Measurements from ENCODE around the gene MTARC1.

The MTARC1 gene

GRCh38 chr1:220786337-220787068, at the start of gene MTARC1:
MTARC1 (plus strand) TSS chr1:220786913; CDS start chr1:220786945, 32 bp downstream.
- FAIRE-seq = no peak

DNA sequence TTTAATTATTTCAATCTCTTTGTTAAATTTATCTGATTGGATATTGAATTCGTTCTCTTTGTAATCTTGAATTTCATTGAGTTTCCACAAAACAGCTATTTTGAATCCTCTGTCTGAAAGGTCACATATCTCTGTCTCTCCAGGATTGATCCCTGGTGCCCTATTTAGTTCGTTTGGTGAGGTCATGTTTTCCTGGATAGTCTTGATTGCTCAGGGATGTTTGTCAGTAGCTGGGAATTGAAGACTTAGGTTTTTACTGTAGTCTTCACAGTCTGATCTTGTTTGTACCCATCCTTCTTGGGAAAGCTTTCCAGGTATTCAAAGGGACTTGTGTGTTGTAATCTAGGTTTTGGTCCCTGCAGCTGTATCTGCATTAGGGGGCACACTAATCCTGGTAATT, 45.4 kb upstream of the MTARC1 start:
- FAIRE-seq = no peak

- FAIRE-seq = no peak
Observed at GRCh38 chr1:220741825-220742224, 44.9 kb upstream of the MTARC1 start.

DNA sequence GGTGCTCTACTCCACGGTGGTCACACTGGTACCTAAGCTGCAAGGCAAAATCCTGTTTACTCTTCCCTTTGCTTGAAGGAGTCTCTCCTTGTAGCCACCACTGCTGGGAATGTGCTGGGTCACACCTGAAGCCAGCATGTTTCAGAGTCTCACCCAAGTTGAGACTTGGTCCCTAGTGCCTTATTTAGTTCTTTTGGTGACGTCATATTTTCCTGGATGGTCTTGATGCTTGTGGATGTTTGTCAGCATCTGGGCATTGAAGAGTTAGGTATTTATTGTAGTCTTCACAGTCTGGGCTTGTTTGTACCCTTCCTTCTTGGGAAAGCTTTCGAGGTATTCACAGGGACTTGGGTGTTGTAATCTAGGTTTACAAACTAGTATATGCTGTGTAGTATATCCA, 44.2 kb upstream of the MTARC1 start:
- FAIRE-seq = no peak

- no peak for FAIRE-seq
Observed at GRCh38 chr1:220746851-220747250, 39.9 kb upstream of the MTARC1 start.

- no peak for FAIRE-seq
Observed at GRCh38 chr1:220747437-220748088, 39.1 kb upstream of the MTARC1 start.

DNA sequence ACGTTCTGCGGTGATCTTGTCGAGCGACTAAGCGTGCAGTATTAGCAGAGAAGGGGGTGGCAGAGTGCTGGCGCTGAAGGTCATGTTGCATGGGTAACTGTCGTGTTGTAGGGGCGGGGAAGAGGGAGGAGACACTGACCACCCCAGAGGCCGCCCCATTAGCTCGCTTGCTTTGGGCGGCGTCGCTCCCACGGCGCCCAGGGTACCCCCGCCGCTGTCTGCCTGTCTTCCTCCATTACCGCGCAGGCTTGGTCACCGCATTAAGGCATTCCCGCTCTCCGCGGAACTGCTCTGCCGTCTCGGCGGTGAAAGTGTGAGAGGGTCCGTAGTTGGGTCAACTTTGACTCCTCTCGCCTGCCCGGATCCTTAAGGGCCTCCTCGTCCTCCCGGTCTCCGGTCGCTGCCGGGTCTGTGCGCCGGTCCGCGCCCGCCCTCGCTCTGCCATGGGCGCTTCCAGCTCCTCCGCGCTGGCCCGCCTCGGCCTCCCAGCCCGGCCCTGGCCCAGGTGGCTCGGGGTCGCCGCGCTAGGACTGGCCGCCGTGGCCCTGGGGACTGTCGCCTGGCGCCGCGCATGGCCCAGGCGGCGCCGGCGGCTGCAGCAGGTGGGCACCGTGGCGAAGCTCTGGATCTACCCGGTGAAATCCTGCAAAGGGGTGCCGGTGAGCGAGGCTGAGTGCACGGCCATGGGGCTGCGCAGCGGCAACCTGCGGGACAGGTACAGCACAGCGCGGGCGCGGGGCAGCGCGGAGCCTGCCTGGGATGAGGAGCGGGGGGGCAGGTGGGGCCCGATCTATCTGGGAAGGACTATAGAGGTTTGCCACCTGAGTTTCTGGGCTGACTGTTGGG, 38.4 kb upstream of the MTARC1 start, which contains the start of gene MTARC2:
MTARC2 (plus strand) TSS at position 234 of the 846 bp plus-strand sequence; CDS start at position 444, 210 bp downstream.
- FAIRE-seq = no peak

GRCh38 chr1:220748936-220749335, 37.8 kb upstream of the MTARC1 start:
- FAIRE-seq = no peak

DNA sequence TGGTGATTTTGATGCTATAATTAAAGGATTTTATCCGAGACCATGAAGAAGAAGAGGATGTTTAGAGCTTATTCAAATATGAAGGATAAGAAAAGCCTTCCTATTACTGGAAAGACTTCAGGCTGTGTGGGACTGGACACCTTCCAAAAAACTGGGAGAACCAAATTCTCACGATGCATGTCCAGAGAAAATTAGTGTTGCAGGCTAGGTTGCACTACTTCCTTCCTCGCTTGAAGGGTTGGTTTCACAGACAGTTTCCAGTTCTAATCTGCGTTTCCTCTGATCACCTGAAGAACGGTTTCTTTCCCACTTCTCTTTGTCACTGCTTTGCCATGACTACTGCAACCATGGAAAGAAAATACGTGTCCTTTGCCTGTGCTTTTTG, 36.6 kb upstream of the MTARC1 start:
- FAIRE-seq = no peak

GRCh38 chr1:220751111-220751510, 35.6 kb upstream of the MTARC1 start:
- FAIRE-seq = no peak

DNA sequence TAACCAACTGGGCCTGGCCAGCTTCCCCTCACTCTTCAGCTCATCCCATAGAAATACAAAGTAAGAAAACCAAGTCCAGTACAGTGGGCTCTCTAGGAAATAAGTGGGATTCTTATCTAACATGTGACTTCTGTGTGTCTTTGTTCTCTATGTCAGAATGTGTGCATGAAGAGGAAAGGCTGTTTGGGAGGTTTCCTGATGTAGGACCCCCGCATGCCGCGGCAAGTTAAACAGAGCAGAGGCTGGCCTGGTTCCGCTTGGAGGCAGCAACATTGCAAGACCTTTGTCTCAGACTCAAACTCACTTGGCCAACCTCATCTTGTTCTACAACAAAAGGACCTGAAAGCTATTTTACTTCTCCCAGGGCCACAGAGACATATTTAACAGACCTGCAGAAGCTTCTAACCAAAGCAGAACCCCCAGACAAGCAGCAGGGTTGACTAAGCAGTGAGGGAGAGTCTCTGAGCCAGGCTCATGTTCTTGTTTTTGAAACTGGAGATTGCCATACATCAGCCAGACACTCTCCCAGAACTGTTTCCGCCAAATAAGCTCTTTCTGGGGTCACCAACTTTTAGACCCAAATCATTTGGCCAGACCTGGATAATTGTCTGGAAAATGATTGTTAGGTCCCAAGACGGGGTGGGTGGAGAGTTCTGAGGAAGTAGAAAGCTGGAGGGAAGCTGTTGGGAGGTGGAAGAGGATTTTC, 32.3 kb upstream of the MTARC1 start:
- no peak for FAIRE-seq

DNA sequence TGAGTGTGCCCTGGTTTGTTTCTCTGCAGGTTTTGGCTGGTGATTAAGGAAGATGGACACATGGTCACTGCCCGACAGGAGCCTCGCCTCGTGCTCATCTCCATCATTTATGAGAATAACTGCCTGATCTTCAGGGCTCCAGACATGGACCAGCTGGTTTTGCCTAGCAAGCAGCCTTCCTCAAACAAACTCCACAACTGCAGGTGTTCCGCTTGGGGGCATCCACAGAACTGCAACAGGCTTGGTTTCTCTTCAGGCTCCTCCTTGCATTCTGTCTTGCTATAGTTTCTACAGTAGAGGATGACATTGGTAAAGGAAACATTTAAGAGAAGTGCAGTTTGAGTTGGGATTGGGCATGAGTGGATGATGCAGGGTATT, 31.8 kb upstream of the MTARC1 start:
- FAIRE-seq = no peak

GRCh38 chr1:220755309-220755708, 31.4 kb upstream of the MTARC1 start:
- no peak for FAIRE-seq

DNA sequence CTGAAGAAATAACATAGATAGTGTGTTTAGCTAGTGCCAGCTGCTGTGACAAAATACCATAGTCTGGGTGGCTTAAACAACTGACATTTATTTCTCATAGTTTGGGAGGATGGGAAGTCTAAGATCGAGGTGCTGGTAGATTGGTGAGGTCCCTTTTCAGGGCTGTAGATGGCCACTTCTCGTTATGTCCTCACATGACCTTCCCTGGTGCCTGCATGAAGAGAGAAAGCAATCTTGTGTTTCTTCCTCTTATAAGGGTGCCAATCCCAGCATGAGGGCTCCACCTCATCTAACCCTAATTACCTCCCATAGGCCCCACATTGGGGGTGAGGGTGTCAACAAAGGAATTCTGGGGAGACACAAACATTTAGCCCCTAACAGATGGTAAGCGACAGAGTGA, 29.3 kb upstream of the MTARC1 start:
- no peak for FAIRE-seq

DNA sequence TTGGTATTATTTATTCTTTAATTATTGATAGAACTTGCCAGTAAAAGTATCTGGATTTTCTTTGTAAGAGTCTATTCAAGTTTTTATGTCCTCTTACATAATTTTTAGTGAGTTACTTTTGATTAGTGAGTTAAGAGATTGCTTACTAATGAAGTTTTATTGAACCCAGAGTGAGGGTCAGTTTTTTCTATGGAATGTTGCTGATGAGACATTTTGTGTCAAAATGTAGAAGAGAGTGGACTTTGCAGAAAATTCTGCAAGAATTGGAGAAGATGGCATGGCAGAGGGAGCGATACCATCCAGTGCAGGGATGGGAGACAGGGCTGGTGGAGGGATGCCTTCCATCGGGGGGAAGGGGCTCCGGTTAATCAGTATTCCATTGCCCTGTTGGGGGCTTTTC, 27.6 kb upstream of the MTARC1 start:
- no peak for FAIRE-seq

- no peak for FAIRE-seq
Observed at GRCh38 chr1:220761688-220762427, 24.9 kb upstream of the MTARC1 start.

- FAIRE-seq = no peak
Observed at GRCh38 chr1:220764757-220765156, 22.0 kb upstream of the MTARC1 start.

- no peak for FAIRE-seq
Observed at GRCh38 chr1:220767312-220768125, 19.2 kb upstream of the MTARC1 start.

- no peak for FAIRE-seq
Observed at GRCh38 chr1:220768126-220768601, 18.5 kb upstream of the MTARC1 start.

GRCh38 chr1:220769205-220769604, 17.5 kb upstream of the MTARC1 start:
- no peak for FAIRE-seq

- FAIRE-seq = no peak
Observed at GRCh38 chr1:220770245-220770913, 16.3 kb upstream of the MTARC1 start.
